ENCODE data around the gene VPS37D.
"Not testable (repeated sequence)": the region's sequence is repeated elsewhere in the genome, so short reads cannot be mapped to it uniquely, and the experiment has no call there.

VPS37D gene

DNA sequence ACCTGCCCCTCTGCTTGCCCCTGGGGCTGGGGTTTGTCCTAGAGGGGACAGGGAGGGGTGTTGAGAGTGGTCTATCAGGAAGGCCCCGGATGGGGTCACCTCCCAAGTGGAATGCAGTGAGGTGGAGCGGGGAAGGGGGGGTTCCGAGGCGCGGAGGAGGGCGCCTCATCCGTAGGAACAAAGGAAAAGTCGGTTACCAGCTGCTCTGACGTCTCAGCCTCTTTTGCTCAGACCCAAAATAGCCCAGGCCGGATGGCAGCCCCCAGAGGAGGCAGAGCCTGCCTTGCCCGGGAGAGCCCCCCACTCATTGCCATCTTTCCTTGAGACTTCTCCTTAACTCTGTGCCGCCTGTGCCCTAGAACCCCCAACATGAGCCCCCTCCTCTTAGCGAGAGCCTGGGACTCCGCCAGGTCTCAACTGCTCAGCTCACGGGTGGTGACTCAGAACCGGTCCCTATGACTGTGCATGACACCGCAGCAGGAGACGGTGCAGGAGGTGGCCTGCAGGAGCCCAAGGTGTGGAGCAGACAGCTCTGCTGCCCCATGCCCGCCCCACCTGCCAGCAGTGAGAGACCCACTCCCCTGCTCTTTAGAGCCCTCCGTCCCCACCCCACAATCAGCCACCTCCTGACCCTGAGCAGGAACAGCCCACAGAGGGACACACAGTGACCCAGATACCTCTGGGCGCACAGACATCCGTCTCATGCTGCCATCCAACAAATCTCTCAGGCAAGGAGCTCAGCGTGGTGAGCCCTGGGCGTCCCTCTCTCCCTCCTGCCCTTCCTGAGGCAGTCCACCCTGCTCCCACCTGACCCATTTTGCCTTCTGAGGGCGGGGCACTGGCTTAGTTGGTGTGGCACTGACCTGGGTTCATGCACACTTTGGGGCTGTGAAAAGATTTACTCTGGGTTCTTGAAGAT is 38.8 kb downstream of the VPS37D start:
- no peak for DNase-seq

DNA sequence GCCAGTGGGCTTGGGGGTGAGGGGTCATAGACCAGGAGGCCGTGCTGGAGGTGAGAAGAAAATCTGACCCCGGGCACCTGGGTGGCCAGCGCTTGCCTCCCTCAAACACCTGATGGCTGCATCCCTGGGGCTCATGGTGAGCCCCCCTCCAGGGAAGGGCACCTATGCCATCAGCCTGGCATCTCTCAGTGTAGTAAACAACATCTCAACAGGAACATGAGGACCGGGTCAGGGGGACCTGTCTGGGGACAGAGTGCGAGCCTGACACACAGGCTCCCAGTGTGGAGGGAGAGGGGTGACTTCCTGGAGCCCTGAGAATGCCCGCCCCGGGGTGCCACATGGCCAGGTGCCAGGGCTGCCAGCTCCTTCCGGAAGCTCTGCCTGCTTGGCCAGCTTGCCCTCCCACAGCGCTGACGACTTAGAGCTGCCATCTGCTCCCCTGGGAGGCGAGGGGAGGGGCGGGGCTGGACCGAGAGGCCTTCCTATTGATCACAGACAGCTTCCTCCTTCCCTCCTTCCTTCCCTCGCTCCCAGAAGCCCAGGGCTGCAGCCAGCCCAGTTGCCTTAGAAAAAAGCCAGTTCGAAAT is 39.5 kb downstream of the VPS37D start:
- peak; percentile 44 for DNase-seq

DNA sequence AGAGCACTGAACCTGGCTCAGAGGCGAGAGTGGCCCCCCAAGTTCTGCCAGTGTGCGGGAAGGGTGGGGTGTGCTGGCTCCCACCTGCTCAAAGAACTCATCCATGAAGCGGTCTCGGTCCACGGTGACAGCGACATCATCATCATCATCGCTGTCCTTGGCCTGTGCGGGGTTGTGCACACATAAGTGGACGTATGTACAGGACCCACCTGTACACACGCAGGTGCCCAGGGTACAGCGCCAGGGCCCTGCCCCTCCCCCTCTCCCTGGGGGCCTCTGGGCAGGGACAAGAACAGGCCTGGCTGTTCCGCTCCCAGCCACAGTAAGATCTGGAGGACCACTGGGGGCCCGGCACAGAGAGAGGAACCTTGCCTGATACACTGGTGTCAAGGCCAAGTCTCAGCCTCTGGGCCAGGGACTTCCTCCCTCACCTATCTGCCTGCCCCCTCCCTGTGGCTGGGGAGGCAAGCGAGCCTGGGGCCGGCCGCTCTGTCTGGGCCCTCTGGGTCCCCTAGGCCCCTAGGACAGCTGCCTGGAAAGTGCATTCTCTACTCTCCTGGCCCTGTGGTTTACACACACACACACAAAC is 41.4 kb downstream of the VPS37D start:
- no peak for DNase-seq

DNA sequence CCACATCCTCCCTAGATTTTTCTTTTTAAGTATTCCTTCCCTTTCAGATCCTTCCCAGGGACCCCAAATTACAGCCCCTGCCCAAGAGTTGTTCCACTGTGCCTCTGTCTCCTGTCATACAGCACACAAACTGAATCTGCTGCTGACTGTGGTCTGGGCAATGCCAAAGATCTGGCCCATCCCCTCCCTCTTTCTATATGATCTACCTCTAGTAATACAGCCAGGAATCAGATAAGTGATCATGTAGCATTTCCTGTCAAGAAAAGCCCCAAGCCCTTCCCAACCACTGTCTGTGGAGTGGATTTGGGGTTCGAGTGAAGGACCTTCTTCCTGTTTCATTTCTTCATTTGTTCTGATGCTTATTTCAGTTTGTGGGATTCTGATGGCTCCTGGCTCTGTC is 45.1 kb downstream of the VPS37D start:
- no peak for DNase-seq

DNA sequence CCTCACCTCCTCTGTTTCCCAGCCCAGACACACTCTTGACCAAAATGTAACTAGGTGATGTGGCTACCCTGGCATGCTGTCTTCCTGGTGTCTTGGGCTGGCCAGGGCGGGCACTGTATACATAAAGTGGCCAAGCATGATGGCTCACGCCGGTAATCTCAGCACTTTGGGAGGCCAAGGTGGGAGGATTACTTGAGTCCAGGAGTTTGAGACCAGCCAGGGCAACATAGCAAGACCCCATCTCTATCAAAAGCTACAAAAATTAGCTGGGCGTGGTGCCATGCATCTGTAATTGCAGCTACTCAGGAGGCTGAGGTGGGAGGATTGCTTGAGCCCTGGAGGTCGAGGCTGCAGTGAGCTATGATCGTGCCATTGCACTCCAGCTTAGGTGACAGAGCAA is 45.7 kb downstream of the VPS37D start:
- DNase-seq = not testable (repeated sequence)

DNA sequence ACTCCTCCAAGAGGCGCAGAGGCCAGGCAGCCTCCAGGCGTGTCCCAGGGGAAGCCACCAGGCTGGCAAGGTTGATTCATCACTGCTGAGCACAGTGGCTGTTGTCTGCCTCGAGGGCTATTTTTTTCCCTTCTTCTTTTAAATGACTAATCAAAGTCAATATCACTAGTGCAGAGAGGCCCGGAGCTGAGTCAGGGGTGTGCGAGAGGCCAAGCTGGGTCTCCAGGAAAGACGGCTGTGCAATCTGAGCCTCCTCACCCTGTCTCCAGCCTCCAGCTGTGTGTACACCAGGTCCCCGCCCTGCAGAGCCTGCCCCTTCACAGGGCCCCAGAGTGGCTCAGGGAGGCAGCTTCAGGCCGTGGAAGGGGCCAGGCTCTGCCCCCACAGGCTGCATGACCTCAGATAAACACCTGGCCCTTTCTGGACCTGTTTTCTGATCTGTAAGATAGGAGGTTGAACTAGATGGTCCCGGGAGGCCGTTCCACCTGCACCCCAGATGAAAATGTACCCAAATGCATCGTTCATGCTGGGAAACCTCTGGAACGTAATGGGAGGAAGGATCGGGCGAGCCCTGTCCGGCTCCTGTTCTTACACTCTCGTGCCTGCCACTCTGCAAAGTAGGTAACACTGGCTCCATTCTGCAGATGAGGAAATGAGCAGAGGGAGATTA is 48.2 kb downstream of the VPS37D start:
- DNase-seq = peak; percentile 24

- no peak for DNase-seq
Observed at GRCh38 chr7:73716318-73716890, 48.8 kb downstream of the VPS37D start.

DNA sequence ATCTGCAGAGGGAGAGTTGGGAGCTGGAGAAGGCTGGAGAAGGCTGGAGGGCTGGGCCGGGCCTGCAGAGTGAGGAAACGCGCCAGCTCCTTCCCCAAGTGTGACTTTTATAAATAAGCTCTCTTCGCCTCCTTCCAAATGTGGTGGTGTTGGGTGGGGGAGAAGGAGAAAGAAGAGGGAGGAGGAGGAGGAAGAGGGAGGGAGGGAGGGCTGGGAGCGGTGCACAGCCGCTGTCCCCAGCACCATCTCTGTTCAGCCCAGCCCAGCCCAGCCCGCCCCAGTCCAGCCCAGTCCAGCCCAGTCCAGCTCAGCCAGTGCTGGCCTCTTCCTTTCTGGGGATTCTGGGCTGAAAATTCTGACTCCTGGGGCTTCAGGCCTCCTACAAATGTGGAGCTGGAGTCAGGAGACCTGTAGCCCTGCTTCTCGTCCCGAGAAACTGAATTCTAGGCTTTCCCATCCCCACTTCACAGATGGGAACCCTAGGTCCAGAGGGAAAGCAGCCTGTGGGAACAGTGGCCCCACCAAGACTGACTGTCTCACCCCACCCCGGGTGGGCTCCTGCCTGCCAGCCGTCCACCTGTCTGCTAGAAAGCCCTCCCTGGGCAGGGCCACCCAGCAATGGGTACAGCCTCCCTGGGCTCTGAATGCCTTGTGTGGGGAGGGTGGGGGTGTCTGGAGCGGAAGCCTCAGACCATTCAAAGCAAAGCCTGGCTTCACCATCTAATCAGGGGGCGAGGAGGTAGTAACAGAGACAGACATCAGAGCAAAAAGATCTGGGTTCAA is 49.6 kb downstream of the VPS37D start:
- no peak for DNase-seq

DNA sequence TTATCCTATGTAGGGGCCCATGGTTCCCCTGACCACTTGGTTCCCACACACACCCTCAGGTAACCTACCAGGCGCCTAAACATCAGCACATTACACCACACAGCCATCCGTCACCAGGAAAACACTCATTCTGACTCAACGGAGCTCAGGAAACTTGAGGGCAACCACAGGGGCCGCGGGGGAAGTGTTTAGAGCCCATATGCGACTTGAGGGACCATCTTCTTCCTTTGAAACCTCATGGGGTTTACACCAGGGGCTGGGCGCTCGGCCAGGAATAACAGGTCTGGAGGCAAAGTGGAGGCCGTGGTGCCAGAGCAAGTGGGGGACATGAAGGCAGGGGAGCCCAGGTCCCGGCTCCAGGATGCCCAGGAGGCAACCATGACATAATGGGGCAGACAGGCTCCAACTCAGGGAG is 50.4 kb downstream of the VPS37D start:
- no peak for DNase-seq

DNA sequence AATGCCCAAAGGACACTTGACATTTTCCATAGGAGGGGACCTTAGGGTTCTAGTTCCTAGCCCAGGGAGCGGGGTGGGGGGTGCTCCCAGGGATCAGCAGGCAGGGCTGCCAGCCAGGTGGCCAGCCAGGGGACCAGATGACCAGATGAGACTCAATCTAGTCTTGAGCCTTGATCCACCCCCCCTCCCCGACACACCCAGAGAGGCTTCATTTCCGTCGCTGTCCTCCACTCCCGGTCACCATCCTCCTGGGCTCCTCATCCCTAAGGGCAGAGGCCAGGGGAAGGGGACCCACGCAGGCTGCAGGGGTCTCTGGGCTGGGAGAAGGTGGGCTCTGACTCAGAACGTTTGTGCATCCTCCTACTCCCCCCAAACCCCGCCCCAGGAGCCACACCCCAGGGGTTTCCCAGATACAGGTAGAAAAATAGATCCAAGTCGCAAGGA is 50.8 kb downstream of the VPS37D start:
- no peak for DNase-seq

- no peak for DNase-seq
Observed at GRCh38 chr7:73718905-73719805, 51.5 kb downstream of the VPS37D start, which contains the start of gene STX1A. Gene STX1A (minus strand): TSS chr7:73719669. CDS start chr7:73719631, 38 bp downstream.

GRCh38 chr7:73719806-73720169 is 52.2 kb downstream of the VPS37D start:
- no peak for DNase-seq

DNA sequence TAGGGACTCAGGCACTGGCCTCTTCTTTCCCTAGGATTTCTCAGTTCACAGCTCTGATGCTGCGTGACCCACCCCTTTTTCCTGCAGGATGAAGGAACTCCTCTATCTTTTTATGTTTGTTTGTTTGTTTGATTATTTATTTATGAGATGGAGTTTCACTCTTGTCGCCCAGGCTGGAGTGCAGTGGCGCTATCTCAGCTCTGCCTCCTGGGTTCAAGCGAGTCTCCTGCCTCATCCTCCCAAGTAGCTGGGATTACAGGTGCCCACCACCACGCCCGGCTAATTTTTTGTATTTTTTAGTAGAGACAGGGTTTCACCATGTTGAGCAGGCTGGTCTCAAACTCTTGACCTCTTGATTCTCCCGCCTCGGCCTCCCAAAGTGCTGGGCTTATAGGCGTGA is 52.8 kb downstream of the VPS37D start:
- not testable (repeated sequence) for DNase-seq

- DNase-seq = peak; percentile 90
Observed at GRCh38 chr7:73721377-73721817, 53.8 kb downstream of the VPS37D start.

All from DMS79 (cell line).